22Rv1 (cell line): ENCODE measurements around the gene ZNF2.
"Not testable (repeated sequence)": the region's sequence is repeated elsewhere in the genome, so short reads cannot be mapped to it uniquely, and the experiment has no call there.

Source experiments
- H3K27ac ChIP-seq: fragments of 450-650 bp; 2 replicates; pipeline ENCODE4 v1.5.1; 2017
- ZFX ChIP-seq: fragments of 450-650 bp; IDR thresholded peaks from 2 replicates; pipeline ENCODE4 v1.6.1; 2017; ENCODE audit warnings: antibody characterized with exemption, borderline replicate concordance
- TF ChIP-seq, protein P1 (sequence below): fragments of 450-650 bp; IDR thresholded peaks from 2 replicates; pipeline ENCODE4 v1.5.1; 2017; ENCODE audit warnings: mild to moderate bottlenecking

The ZNF2 gene

DNA sequence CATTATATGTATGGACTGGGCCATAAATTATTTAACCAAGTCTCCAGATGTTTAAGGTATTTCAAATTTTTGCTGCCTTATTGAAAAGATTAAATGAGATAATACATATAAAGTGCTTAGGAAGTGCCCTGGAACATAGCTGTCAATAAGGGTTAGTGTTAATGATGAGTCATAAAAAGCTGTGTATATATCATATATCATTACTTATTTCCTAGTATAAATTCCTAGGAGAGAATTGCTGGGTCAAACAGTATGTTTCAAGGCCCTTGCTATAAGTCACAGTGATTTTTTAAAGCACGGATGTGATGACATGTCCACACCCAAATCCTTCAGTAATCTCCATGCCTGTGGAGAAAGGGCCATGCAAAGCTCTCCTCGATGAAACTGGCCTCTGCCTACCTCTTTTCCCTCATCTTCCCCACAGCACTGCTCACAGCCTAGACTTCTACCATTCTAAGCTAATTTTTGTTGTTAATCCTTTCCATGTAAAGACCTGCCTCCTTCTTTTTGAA is 8.5 kb downstream of the ZNF2 start:
- no peak for TF ChIP-seq ZFX
- TF ChIP-seq, protein P1, sequence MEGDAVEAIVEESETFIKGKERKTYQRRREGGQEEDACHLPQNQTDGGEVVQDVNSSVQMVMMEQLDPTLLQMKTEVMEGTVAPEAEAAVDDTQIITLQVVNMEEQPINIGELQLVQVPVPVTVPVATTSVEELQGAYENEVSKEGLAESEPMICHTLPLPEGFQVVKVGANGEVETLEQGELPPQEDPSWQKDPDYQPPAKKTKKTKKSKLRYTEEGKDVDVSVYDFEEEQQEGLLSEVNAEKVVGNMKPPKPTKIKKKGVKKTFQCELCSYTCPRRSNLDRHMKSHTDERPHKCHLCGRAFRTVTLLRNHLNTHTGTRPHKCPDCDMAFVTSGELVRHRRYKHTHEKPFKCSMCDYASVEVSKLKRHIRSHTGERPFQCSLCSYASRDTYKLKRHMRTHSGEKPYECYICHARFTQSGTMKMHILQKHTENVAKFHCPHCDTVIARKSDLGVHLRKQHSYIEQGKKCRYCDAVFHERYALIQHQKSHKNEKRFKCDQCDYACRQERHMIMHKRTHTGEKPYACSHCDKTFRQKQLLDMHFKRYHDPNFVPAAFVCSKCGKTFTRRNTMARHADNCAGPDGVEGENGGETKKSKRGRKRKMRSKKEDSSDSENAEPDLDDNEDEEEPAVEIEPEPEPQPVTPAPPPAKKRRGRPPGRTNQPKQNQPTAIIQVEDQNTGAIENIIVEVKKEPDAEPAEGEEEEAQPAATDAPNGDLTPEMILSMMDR = no peak
- H3K27ac ChIP-seq = no peak overlapping the region

DNA sequence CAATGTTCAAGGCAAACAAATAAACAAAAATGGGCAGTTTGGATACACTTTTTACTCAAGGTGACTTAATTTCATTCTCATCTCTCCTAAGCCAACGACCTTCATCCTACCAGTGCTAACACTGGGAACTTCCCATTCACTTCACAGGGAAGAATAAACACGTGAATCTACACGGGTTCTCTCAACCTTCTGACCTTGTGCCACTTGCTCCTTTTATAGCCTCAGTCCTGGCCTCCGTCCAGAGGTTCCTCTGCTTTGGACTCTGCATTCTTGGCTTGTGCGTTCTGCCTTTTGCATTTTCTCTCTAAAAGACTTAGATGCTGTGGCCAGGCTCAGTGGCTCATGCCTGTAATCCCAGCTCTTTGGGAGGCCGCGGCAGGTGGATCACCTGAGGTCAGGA is 13.8 kb downstream of the ZNF2 start:
- no peak for TF ChIP-seq ZFX
- TF ChIP-seq, protein P1 = no peak
- no peak overlapping the region for H3K27ac ChIP-seq

DNA sequence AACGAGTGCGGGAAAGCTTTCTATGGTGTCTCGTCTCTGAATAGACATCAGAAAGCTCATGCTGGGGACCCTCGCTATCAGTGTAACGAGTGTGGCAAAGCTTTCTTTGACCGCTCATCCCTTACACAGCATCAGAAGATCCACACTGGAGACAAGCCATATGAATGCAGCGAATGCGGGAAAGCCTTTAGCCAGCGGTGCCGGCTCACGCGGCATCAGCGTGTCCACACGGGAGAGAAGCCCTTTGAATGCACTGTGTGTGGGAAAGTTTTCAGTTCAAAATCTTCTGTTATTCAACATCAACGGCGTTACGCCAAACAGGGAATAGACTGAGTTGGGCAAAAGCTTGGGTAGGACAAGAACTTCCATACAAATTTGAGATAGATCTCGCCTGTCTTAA is 16.2 kb downstream of the ZNF2 start:
- no peak overlapping the region for H3K27ac ChIP-seq
- TF ChIP-seq ZFX = no peak
- TF ChIP-seq, protein P1 = no peak

DNA sequence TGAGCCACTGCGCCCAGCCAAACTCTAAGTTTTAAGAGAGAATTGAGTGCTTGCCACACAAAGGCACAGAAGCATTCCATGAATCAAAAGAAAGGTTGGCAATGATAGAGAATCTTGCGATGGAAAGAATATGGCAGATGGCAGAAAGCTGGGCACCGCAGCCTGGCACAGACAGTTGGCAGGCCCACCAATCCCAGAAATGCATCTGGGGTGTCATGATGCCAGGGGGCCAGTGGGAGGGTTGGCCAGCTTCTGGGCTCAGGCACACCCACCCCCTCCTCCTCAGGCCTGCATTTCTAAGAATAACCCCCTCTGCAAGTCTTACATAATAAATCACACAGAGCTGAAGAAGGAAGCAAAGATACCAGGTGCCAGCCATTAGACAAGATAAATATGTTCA is 19.6 kb downstream of the ZNF2 start:
- TF ChIP-seq, protein P1 = no peak
- TF ChIP-seq ZFX = no peak

DNA sequence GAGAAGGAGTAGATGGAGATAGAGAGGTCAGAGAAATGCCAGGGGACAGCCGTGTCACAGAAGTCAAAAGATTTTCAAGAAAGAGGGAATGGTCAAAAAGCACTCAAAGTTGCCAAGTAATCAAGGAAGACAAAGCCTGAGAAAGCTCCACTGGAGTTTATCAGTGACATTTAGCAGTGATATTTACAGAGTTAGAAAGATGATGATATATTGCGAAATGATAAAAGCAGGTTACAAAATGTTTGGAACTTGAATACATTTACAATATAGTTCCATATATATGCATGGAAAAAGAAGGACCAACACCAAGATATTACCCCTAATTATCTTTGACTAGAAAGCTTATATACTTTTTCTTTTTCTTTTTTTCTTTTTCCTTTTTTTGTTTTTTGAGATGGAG is 20.4 kb downstream of the ZNF2 start:
- H3K27ac ChIP-seq = no peak overlapping the region
- no peak for TF ChIP-seq ZFX
- TF ChIP-seq, protein P1 = no peak

More for the DNA sequence above, 19.6 kb downstream of the ZNF2 start:
- no peak overlapping the region for H3K27ac ChIP-seq

DNA sequence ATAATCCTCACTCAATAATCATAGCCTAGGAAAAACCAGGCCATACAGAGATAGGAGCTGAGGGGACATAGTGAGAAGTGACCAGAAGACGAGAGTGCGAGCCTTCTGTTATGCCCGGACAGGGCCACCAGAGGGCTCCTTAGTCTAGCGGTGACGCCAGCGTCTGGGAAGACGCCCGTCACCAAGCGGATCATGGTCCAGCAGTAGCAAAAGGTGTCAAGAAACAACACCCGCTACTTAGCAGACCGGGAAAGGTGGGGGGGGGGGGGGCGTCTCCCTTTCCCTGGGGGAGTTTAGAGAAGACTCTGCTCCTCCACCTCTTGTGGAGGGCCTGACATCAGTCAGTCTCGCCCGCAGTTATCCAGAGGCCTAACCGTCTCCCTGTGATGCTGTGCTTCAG is 27.3 kb downstream of the ZNF2 start:
- H3K27ac ChIP-seq = not testable (repeated sequence)
- TF ChIP-seq, protein P1 = peak; percentile 73

DNA sequence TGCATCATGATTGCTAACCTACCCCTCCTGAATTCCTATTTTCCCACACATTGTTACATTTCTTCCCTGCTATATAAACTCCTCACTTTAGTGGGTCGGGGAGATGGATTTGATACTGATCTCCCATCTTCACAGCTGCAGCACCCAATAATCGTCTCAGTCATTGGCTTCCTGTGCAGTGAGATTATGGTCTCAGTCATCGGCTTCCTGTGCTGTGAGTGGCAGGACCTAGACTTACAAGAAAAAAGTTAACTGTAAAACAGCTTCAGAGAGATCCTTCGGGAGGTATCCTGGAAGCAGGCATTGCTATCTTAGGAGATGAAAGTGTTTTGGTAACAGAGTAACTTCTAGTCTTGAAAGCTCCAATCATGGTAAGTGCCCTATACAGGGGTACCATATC is 38.3 kb downstream of the ZNF2 start:
- TF ChIP-seq ZFX = no peak
- TF ChIP-seq, protein P1 = no peak

More for the DNA sequence above, 38.3 kb downstream of the ZNF2 start:
- H3K27ac ChIP-seq = no peak overlapping the region
